ENCODE results near the gene NRDE2.

DNA sequence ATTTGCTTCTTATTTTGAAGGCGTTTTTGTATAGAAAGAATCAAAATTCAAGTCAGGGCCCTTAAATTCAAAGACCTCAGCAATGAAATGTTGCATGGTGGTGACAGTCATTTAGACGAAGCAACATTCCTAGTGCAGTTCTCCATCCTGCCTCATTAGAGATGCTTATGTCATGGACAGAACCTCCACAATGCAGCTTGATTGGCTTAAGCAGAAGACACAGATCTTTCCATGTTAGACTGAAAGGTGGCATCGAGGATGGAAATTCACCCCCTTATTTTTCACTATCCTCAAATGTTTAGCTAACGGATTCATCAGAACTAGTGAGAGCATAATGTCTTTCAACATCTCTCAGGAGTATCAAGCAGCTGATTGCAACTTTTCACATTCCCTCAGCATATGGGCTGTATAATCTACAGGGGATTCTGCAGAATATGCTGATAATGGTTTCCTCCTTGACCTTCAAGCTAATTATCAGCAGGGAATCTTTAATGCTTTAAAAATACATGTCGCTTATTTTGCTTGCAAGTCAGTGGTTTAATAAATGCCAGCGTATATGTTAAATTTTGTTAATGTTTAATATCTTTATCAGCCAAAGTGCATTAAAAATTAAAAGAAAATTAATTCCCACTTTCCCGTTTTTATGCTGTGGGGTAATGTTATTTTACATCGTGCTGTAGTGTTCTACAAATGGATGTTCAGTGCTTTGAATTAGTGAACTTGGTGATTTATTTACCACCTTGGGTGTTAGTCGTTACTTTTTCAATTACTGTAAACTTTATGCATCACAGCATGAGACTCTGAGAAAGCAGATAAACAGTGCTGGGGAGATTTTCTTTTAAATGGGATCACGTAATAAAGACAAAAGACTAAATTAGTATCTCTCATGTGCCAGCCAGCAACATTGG lies 12.8 kb upstream of the NRDE2 start:
- TF ChIP-seq, protein P1, sequence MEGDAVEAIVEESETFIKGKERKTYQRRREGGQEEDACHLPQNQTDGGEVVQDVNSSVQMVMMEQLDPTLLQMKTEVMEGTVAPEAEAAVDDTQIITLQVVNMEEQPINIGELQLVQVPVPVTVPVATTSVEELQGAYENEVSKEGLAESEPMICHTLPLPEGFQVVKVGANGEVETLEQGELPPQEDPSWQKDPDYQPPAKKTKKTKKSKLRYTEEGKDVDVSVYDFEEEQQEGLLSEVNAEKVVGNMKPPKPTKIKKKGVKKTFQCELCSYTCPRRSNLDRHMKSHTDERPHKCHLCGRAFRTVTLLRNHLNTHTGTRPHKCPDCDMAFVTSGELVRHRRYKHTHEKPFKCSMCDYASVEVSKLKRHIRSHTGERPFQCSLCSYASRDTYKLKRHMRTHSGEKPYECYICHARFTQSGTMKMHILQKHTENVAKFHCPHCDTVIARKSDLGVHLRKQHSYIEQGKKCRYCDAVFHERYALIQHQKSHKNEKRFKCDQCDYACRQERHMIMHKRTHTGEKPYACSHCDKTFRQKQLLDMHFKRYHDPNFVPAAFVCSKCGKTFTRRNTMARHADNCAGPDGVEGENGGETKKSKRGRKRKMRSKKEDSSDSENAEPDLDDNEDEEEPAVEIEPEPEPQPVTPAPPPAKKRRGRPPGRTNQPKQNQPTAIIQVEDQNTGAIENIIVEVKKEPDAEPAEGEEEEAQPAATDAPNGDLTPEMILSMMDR (tag by site-specific recombination; IDR thresholded peaks at IDR 0.05), result no peak
- TF ChIP-seq KLF16 (tag by site-specific recombination; IDR thresholded peaks at IDR 0.05), result no peak
- TF ChIP-seq ZNF473 (tag by site-specific recombination; IDR thresholded peaks at IDR 0.05), result no peak
- no peak for TF ChIP-seq ZNF138 (tag by site-specific recombination; IDR thresholded peaks at IDR 0.05; ENCODE audit: borderline replicate concordance)
- TF ChIP-seq ZNF335 (tag by site-specific recombination; conservative IDR thresholded peaks at IDR 0.05), result no peak
- no peak for TF ChIP-seq YY1 (tag by site-specific recombination; IDR thresholded peaks at IDR 0.05)
- no peak for TF ChIP-seq TCF7L2 (IDR thresholded peaks at IDR 0.05; ENCODE audit: borderline replicate concordance, low read depth, low read length)
- no peak for TF ChIP-seq ZBTB17 (tag by site-specific recombination; IDR thresholded peaks at IDR 0.05)
- TF ChIP-seq, protein P2, sequence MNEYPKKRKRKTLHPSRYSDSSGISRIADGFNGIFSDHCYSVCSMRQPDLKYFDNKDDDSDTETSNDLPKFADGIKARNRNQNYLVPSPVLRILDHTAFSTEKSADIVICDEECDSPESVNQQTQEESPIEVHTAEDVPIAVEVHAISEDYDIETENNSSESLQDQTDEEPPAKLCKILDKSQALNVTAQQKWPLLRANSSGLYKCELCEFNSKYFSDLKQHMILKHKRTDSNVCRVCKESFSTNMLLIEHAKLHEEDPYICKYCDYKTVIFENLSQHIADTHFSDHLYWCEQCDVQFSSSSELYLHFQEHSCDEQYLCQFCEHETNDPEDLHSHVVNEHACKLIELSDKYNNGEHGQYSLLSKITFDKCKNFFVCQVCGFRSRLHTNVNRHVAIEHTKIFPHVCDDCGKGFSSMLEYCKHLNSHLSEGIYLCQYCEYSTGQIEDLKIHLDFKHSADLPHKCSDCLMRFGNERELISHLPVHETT (tag by site-specific recombination; IDR thresholded peaks at IDR 0.05), result no peak
- TF ChIP-seq, protein P3, sequence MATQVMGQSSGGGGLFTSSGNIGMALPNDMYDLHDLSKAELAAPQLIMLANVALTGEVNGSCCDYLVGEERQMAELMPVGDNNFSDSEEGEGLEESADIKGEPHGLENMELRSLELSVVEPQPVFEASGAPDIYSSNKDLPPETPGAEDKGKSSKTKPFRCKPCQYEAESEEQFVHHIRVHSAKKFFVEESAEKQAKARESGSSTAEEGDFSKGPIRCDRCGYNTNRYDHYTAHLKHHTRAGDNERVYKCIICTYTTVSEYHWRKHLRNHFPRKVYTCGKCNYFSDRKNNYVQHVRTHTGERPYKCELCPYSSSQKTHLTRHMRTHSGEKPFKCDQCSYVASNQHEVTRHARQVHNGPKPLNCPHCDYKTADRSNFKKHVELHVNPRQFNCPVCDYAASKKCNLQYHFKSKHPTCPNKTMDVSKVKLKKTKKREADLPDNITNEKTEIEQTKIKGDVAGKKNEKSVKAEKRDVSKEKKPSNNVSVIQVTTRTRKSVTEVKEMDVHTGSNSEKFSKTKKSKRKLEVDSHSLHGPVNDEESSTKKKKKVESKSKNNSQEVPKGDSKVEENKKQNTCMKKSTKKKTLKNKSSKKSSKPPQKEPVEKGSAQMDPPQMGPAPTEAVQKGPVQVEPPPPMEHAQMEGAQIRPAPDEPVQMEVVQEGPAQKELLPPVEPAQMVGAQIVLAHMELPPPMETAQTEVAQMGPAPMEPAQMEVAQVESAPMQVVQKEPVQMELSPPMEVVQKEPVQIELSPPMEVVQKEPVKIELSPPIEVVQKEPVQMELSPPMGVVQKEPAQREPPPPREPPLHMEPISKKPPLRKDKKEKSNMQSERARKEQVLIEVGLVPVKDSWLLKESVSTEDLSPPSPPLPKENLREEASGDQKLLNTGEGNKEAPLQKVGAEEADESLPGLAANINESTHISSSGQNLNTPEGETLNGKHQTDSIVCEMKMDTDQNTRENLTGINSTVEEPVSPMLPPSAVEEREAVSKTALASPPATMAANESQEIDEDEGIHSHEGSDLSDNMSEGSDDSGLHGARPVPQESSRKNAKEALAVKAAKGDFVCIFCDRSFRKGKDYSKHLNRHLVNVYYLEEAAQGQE (tag by site-specific recombination; IDR thresholded peaks at IDR 0.05), result no peak
- TF ChIP-seq ZEB2 (tag by site-specific recombination; IDR thresholded peaks at IDR 0.05), result no peak
